Measurements from ENCODE around the gene EDN3. TPM values are rescaled to one million over a fixed set of nuclear protein-coding genes. Genes with fewer than 3 reads are reported as not detected.
"Not testable (repeated sequence)": the region's sequence is repeated elsewhere in the genome, so short reads cannot be mapped to it uniquely, and the experiment has no call there.

Gene EDN3
- total RNA-seq, 6 experiments from 2014 or later: not detected

DNA sequence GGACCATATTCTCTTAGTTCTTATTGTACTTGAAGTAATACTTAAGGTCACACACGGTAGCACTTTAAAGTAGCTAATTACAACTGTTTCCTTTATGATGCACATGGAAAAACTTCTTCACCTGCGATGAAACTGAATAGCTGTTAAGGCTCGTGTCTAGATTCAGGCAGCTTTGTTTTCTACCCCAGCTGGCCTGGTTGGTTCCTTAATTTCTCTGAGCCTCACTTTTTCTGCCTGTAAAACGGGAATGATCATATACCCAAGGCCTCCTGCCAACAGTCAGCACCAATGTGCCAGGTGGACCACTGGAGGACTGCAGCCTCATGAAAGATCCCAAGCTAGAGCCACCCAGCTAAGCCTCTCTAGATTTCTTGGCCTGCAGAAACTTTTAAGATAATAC lies 35.0 kb downstream of the EDN3 start:
- Mint-ChIP-seq H3K27ac (no peak overlapping the region), H3K27me3 (ENCODE audit: insufficient read depth) (peaks cover 2% of the 10 kb centered on the region; the same call in 1 of the 2 replicates), H3K4me3 (no peak overlapping the region), H3K9me3 (peaks cover 33% of the 10 kb centered on the region), H3K36me3 (ENCODE audit: low read depth) (no peaks in the 10 kb centered on the region), H3K4me1 (ENCODE audit: low read depth) (no peaks in the 10 kb centered on the region)
- DNase-seq: no peak
- TF ChIP-seq, protein P1, sequence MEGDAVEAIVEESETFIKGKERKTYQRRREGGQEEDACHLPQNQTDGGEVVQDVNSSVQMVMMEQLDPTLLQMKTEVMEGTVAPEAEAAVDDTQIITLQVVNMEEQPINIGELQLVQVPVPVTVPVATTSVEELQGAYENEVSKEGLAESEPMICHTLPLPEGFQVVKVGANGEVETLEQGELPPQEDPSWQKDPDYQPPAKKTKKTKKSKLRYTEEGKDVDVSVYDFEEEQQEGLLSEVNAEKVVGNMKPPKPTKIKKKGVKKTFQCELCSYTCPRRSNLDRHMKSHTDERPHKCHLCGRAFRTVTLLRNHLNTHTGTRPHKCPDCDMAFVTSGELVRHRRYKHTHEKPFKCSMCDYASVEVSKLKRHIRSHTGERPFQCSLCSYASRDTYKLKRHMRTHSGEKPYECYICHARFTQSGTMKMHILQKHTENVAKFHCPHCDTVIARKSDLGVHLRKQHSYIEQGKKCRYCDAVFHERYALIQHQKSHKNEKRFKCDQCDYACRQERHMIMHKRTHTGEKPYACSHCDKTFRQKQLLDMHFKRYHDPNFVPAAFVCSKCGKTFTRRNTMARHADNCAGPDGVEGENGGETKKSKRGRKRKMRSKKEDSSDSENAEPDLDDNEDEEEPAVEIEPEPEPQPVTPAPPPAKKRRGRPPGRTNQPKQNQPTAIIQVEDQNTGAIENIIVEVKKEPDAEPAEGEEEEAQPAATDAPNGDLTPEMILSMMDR (IDR thresholded peaks at IDR 0.05): no peak

DNA sequence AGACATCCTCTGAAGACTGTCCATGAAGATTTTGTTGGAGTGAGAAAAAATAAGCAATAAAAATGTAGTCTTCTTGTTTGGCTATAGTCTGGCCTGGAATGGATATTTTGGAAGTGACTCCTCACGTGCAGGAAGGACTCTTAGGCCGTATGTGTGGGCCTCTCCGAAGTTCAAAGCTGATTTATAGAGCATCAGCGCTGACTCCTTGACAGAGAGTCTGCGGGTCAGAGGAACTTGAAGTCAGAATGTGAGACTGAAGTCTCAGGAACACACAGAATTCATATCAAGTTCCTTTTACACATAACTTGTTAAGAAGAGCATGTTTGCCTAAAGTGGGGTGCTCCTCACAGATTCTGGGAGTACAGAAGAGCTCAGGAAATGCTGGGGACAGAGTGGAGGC lies 36.1 kb downstream of the EDN3 start:
- TF ChIP-seq, protein P1 (IDR thresholded peaks at IDR 0.05): no peak

DNA sequence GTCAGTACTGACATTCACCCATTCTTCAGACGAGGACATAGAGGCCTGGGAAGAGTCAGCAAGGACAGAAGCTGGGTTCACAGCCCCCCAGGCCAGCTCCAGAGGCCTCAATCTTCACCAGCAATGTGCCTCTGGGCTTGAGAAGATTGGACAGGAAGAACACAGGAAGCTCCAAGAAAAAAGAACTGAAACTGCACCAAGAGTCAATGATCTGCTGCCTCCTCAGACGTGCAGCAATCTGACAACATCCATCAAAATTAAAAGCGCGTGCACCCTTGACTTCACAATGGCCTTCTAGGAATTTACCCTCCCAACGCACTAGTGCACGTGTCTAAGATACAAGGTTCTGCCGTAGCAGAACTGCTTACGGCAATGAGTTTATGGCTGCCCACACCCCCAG lies 38.0 kb downstream of the EDN3 start:
- not testable (repeated sequence) for H3K27me3 Mint-ChIP-seq (ENCODE audit: insufficient read depth); H3K36me3 Mint-ChIP-seq (ENCODE audit: low read depth); DNase-seq; H3K4me1 Mint-ChIP-seq (ENCODE audit: low read depth); H3K27ac Mint-ChIP-seq; H3K4me3 Mint-ChIP-seq
- peaks cover 13% of the 10 kb centered on the region for H3K9me3 Mint-ChIP-seq

More for the DNA sequence above, 36.1 kb downstream of the EDN3 start:
- no peak for DNase-seq
- no peak overlapping the region for H3K27ac Mint-ChIP-seq
- no peaks in the 10 kb centered on the region for H3K4me1 Mint-ChIP-seq (ENCODE audit: low read depth)
- no peaks in the 10 kb centered on the region for H3K36me3 Mint-ChIP-seq (ENCODE audit: low read depth)
- no peak overlapping the region for H3K4me3 Mint-ChIP-seq
- peaks cover 26% of the 10 kb centered on the region for H3K9me3 Mint-ChIP-seq
- peaks cover 2% of the 10 kb centered on the region; the same call in 1 of the 2 replicates for H3K27me3 Mint-ChIP-seq (ENCODE audit: insufficient read depth)

DNA sequence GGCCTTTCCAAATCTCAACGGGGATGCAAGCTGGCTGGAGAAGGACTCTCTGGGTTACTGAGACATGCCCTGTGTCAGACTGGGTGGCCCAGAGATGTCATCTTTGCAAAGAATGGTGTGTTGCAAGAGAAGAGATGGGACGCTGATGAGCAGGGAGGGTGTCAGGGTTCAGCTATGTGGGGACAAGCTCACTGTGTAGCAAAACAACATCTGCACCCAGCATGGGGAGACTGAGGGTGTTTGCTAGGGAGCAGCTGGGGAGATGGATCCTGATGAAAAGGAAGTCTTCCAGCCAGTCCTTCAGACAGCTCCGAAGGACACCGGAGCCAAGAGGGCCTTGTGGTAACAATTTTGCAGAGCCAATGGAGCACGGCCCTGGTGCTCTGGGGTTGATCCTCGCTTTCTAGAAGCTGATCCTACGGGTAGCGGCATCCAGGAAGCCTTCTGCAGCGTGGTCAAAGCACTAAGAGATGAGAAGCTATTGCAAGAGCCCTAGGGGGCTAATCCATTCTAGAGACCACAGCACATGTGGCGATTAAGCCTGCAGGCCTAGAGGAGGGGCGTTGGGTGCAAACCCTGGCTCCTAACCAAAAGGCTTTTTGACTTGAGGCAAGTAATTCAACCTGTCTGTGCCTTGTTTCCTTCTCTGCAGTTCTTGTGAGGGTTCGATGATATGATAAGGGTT lies 39.9 kb downstream of the EDN3 start:
- H3K4me1 Mint-ChIP-seq (ENCODE audit: low read depth): no peaks in the 10 kb centered on the region
- H3K36me3 Mint-ChIP-seq (ENCODE audit: low read depth): no peaks in the 10 kb centered on the region
- no peak overlapping the region for H3K27ac Mint-ChIP-seq
- DNase-seq: no peak
- H3K4me3 Mint-ChIP-seq: no peak overlapping the region
- TF ChIP-seq, protein P1 (IDR thresholded peaks at IDR 0.05): no peak
- no peaks in the 10 kb centered on the region for H3K27me3 Mint-ChIP-seq (ENCODE audit: insufficient read depth)
- peaks cover 29% of the 10 kb centered on the region for H3K9me3 Mint-ChIP-seq

DNA sequence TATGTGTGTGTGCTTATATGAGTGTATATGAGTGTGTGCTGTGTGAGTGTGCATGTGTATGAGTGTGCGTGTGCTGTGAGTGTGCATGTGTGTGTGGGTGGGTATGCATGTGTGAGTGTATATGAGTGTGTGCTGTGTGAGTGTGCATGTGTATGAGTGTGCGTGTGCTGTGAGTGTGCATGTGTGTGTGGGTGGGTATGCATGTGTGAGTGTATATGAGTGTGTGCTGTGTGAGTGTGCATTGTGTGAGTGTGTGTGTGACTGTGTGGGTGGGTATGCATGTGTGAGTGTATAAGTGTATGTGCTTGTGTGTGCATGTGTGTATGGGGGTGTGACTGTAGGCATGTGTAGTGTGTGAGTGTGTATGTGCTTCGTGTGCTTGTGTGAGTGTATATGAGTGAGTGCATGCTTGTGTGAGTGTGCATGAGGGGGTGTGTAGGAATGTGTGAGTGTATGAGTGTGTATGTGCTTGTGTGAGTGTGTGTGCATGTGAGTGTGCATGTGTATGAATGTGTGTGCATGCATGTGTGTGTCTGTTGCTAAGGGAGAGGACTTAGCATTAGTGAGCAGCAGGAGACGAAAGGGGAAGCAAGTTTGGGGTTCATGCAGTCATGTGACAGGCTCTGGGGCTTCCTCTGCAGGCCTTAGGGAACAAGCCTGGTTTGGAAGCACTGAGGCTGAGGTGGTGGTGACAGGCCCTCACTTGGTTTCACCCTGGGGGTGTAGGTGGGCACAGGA lies 41.0 kb downstream of the EDN3 start:
- H3K9me3 Mint-ChIP-seq: peaks cover 29% of the 10 kb centered on the region
- H3K27ac Mint-ChIP-seq; H3K4me3 Mint-ChIP-seq; H3K36me3 Mint-ChIP-seq (ENCODE audit: low read depth); H3K27me3 Mint-ChIP-seq (ENCODE audit: insufficient read depth); H3K4me1 Mint-ChIP-seq (ENCODE audit: low read depth); DNase-seq: not testable (repeated sequence)

DNA sequence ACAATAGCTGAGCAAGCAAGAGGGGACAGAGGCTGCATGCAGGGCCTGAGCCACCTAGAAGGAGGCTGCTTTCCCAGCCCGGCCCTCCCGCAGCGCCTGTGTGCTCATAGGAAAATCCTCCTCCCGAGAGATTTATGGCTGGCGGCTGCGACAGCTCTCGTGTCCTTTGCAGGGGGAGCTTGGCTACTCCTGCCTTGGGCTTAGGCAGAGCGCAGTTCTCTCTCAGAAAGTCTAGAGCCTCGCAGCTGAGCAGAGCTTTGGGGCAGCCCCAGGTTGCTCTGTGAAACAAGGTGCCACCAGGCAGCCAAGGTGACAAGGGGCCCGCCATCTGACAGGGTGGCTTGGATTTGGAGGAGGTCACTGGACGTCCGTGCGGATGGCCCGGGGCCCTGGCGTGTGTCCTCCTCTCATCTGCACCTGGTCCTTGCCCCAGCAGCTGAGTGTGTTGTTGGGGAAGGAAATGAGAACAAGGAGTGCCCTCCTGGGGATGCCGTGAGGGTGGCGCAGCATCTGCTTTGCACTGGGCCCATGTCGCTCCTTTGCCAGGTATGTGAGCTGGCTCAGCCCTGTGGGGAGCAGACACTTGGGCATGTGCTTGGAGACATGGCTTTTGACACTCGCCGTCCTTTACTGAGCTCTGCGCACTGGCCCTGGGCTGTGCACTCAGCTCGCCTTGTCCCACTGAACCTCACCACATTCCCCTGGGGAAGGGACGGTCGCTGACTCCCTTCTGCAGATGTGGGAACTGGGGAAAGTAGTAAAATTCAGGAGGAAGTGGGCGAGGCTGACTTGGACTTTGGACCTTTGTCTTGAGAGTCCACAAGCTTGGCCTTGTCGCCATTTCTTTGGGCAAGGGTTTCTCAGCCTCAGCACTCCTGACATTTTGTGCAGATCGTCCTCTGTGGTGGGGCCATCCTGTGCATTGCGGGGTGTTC lies 41.9 kb downstream of the EDN3 start:
- DNase-seq: no peak
- H3K27ac Mint-ChIP-seq: no peak overlapping the region

More for the DNA sequence above, 41.9 kb downstream of the EDN3 start:
- Mint-ChIP-seq H3K9me3 (peaks cover 29% of the 10 kb centered on the region), H3K27me3 (ENCODE audit: insufficient read depth) (no peaks in the 10 kb centered on the region), H3K4me3 (no peak overlapping the region), H3K4me1 (ENCODE audit: low read depth) (no peaks in the 10 kb centered on the region), H3K36me3 (ENCODE audit: low read depth) (no peaks in the 10 kb centered on the region)
- TF ChIP-seq, protein P1 (IDR thresholded peaks at IDR 0.05): no peak
